RWPE1 (cell line): ENCODE measurements around the gene SLC48A1.
A peak's percentile ranks its signal among the peaks of the same experiment; 100 is the strongest.

Source experiments
- CTCF ChIA-PET: fragments of 350-600 bp; sonication (Branson Sonifier 250); formaldehyde crosslinking; extraction: SDS; loops from one replicate; lab custom pipeline; 2021; lab: Yijun Ruan, JAX
- POLR2A ChIA-PET: fragments of 400-600 bp; formaldehyde crosslinking; extraction: SDS; loops from one replicate; lab custom pipeline; 2020; ENCODE audit warnings: antibody characterized with exemption; ENCODE audit not compliant: low non-redundant PET; lab: Yijun Ruan, JAX
- DNase-seq: peaks from one replicate; pipeline ENCODE4 v3.0.0; 2012; ENCODE audit warnings: low spot score
- H3K27ac ChIP-seq: fragments of 450-650 bp; 2 replicates; pipeline ENCODE4 v1.5.1; 2017
- TF ChIP-seq, protein P1 (sequence below): fragments of 450-650 bp; conservative IDR thresholded peaks from 2 replicates; pipeline ENCODE4 v1.5.1; 2017; ENCODE audit warnings: low read depth, mild to moderate bottlenecking

Gene SLC48A1

DNA sequence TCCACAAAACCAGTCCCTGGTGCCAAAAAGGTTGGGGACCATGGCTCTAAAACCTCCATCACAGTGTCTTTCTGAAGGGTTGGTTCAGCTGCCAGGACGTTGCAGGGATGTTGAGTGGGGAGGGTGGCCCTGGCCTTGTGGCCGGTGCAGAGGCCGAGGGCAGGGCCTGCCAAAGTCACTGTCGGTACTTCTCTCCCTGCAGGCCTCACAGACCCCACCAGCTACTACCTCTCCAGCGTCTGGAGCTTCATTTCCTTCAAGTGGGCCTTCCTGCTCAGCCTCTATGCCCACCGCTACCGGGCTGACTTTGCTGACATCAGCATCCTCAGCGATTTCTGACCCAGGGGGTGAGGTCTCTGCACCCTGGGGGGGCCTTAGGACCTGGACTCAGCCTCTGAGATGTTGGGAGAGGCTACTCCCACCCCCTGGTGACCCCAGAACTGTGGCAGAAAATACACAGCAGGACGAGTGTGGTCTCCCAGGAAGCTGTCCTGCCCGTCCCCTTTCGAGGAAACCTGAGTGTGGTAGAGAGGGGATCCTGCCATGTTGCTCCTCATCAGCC lies 7.0 kb downstream of the SLC48A1 start:
- POLR2A ChIA-PET: interaction anchor here (0.9 kb wide), 1 partner anchor 26 kb away, joined by 3 read pairs; no protein-coding TSS in a partner anchor
- TF ChIP-seq, protein P1, sequence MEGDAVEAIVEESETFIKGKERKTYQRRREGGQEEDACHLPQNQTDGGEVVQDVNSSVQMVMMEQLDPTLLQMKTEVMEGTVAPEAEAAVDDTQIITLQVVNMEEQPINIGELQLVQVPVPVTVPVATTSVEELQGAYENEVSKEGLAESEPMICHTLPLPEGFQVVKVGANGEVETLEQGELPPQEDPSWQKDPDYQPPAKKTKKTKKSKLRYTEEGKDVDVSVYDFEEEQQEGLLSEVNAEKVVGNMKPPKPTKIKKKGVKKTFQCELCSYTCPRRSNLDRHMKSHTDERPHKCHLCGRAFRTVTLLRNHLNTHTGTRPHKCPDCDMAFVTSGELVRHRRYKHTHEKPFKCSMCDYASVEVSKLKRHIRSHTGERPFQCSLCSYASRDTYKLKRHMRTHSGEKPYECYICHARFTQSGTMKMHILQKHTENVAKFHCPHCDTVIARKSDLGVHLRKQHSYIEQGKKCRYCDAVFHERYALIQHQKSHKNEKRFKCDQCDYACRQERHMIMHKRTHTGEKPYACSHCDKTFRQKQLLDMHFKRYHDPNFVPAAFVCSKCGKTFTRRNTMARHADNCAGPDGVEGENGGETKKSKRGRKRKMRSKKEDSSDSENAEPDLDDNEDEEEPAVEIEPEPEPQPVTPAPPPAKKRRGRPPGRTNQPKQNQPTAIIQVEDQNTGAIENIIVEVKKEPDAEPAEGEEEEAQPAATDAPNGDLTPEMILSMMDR: no peak
- DNase-seq: no peak
- H3K27ac ChIP-seq: peak overlapping the region; percentile 90
- CTCF ChIA-PET: interaction anchor here (0.6 to 11.5 kb wide), 12 partner anchors 11 to 1594 kb away, joined by 3 to 167 read pairs (median 4); partner anchors contain the start of gene RAPGEF3

DNA sequence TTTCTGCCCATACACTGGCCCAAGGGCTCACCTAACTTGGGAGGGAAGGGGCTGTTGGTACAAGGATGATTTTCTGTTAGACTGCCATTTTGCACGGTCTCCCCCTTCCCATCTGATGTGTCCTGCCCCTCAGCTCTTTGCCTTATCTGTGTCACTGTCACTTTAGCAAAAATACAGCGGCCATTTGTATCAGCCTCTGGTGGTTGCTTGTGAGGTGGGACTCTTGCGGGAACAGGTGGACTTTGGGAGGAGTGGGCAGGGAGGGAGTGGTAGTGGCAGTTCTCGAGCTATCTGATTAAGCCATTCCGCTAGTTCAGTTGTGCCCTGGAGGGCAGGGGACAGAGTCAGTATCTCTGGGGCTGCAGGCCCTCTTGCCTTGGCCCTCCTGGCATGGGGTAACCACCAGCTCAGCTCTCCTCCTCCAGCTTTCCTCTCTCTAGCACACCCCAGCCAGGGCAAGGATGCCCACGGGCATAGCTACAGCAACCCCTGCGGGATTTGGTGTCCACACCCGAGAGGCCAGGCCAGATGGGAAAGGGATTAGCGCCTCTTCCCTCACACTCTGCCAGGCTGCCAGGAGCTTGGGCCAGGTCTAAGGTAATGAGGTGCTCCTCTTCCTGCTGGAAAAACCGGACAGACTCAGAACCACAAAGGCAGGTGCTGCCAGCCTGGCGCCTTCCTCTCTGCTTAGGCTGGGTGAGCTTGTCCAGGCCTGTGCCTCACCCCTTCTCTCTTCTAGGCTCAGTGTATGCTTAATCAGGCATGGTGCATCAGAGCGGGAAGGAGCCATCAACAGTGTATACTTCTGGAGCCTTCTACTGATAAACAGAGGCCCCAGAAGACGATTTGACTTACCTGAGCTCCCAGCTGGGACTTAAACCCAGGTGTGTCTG lies 8.7 kb downstream of the SLC48A1 start:
- ChIA-PET POLR2A (interaction anchor here (0.7 to 1.2 kb wide), 2 partner anchors 38 to 54 kb away, joined by 3 to 5 read pairs; no protein-coding TSS in a partner anchor), CTCF (interaction anchor here (0.6 to 11.5 kb wide), 5 partner anchors 9 to 753 kb away, joined by 3 to 167 read pairs (median 3); no protein-coding TSS in a partner anchor)
- TF ChIP-seq, protein P1: no peak
- H3K27ac ChIP-seq: peak overlapping the region; percentile 90
- DNase-seq: peak; percentile 81

DNA sequence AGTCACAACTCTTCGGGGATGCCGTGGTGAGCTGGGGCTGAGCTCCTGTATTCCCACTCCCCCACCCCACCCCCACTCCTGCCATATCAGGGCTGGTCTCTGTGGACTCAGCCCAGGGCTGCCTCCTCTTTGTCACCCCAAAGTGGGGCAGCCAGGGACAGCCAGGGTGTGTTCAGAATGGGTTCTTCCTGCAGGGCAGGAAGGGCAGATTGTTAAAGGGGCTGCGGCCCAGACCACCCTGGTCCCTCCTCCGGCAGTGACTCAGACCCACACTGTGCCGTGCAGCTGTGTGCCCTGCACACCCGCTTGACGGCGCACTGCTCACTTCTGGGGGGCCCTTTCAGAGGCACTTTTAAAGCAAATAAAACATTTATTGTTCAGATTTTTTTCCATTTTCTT lies 9.3 kb downstream of the SLC48A1 start:
- POLR2A ChIA-PET: interaction anchor here (0.7 to 1.2 kb wide), 2 partner anchors 38 to 54 kb away, joined by 3 to 5 read pairs; no protein-coding TSS in a partner anchor
- CTCF ChIA-PET: interaction anchor here (1.1 to 11.5 kb wide), 4 partner anchors 10 to 167 kb away, joined by 3 to 167 read pairs (median 12); no protein-coding TSS in a partner anchor
- TF ChIP-seq, protein P1: no peak

DNA sequence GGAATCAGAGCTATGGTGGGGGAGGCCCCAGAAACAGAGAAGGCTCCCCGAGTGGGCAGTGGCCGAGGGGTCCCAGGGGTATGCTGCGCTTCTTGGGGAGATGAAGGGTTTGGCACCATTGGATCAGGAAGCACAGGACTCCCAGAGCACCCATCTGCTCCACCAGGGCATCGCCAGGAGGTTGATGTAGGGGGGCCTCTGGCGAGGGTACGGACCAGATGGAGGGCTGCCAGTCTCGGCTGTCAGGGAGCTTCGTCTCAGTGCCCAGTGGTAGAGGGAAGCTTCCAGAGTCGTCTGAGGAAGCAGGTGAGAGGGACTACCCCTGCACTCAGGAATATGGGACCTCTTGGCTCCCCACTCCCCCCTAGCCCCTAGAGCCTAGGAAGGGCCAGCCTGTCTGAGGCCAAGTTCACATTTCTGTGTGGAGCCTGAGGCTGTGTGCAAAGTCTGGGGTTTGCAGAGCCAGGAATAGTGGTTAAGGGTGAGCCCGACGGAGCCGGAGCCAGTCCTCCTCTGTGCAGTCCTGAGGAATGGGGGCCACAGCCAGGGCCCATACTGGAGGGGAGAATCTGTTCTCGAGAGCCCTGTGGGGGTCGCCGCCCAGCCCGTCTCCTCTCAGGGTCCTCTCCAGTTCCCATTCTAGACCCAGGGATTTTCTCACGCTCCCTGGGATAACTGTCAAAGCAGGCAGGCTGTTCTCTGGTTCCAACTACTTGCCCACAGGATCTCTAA lies 10.2 kb downstream of the SLC48A1 start:
- peak overlapping the region; percentile 90 for H3K27ac ChIP-seq
- TF ChIP-seq, protein P1: no peak
- no peak for DNase-seq
- POLR2A ChIA-PET: interaction anchor here (0.6 to 1.2 kb wide), 2 partner anchors 10 to 39 kb away, joined by 3 to 4 read pairs; no protein-coding TSS in a partner anchor
- CTCF ChIA-PET: interaction anchor here (0.7 to 11.5 kb wide), 5 partner anchors 10 to 68 kb away, joined by 3 to 167 read pairs (median 3); no protein-coding TSS in a partner anchor

More for the DNA sequence above, 9.3 kb downstream of the SLC48A1 start:
- H3K27ac ChIP-seq: peak overlapping the region; percentile 90
- no peak for DNase-seq

DNA sequence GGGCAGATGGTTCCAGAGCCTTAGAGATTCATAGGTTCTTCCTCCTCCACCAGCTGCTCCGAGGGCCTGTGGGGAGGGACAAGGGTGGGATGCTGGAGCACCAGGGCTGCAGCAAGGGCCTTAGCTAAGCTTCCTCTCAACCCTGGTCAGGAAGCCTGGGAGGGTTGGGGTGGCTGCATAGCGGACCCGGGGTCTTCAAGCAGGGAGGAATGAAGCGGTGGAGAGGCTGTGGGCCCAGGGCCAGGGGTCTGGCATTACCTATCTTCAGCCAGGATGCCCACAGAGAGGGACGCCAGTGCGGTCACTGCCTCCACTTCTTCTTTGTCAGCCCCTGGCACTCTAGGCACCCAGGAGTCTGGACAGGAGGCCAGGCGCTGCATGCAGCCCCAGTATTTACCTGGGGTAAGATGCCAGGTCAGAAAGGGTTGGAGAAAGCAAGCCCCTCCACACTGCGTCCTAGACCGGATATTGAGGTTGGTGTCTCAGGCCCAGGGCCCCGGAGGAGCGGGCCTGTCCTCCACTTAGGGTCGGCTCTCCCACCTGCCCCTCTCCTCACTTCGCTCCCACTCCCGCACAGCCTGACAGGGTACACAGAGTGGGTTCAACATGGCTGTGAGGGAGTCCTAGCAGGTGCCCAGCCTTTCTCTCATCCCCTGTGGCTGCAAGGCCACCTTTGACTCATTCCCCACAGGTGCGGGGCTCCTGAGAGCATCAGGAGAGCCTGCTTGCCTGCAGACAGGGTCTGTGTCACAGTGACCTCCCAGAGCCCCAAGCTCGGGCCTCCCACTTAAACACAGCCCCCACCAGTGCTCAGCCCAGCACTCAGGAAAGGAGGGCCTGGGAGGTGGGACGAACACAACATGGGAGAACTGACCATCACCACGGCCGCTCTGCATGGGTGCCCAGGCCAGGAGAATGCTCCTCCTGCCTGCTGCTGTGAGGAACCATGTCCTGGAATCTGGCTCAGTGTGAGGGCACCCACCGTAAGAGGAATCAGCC lies 11.1 kb downstream of the SLC48A1 start:
- TF ChIP-seq, protein P1: no peak
- CTCF ChIA-PET: interaction anchor here (0.7 to 1.5 kb wide), 4 partner anchors 11 to 54 kb away, joined by 3 to 4 read pairs (median 4); no protein-coding TSS in a partner anchor
- POLR2A ChIA-PET: interaction anchor here (0.6 kb wide), 1 partner anchor 9 kb away, joined by 4 read pairs; no protein-coding TSS in a partner anchor

More for the DNA sequence above, 11.1 kb downstream of the SLC48A1 start:
- H3K27ac ChIP-seq: peak overlapping the region; percentile 90
- no peak for DNase-seq
